HUES64 (cell line): ENCODE measurements around the gene UNK.

Experiments used
- H3K27ac ChIP-seq: 2 replicates; pipeline ENCODE4 v1.7.0; 2013; ENCODE audit warnings: low read depth, low read length, inconsistent platforms
- H3K27me3 ChIP-seq: 2 replicates; pipeline ENCODE4 v1.6.1; 2013; ENCODE audit warnings: mild to moderate bottlenecking, low read length; ENCODE audit not compliant: insufficient read depth
- H3K36me3 ChIP-seq: 2 replicates; pipeline ENCODE4 v1.6.1; 2013; ENCODE audit warnings: mild to moderate bottlenecking, low read length; ENCODE audit not compliant: insufficient read depth
- H3K4me1 ChIP-seq: 2 replicates; pipeline ENCODE4 v1.6.1; 2013; ENCODE audit warnings: mild to moderate bottlenecking, low read length, moderate library complexity; ENCODE audit not compliant: insufficient read depth
- H3K4me3 ChIP-seq: 2 replicates; pipeline ENCODE4 v1.5.1; 2013; ENCODE audit warnings: mild to moderate bottlenecking, low read length, moderate library complexity
- H3K9ac ChIP-seq: 2 replicates; pipeline ENCODE4 v1.6.1; 2013; ENCODE audit warnings: mild to moderate bottlenecking, low read depth, low read length
- H3K9me3 ChIP-seq: 2 replicates; pipeline ENCODE4 v1.6.1; 2013; ENCODE audit warnings: low read depth, low read length; ENCODE audit not compliant: insufficient read depth
- WGBS: fragments of 150-250, 120-280 bp; methylation state at CpG from one replicate; pipeline ENCODE4 v1.1.7; 2013; ENCODE audit warnings: missing lambda C conversion rate; 5-methylcytosine and 5-hydroxymethylcytosine counted together

The UNK gene

DNA sequence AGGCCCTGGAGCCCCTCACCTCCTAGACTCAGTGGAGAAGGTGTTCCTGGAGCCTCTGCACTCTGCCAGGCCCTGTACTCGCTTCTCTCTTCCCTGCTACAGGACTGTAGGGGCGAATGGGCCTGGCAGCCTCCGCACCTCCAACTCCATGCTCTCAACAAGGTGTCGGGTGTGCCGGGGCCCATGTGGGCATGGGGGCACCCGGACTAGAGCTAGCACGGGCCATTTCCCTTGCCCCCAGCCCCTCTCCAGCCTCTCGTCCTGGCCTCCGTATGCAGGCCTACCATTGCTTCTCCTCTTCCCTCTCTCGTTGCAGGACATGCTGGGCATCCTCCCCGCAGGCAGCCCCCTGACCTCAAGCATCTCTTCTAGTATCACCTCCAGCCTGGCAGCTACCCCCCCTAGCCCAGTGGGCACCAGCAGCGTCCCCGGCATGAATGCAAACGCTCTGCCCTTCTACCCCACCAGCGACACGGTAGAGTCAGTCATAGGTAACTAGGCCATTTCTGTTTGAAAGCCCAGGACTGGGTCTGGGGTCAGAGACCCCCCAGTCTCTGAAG lies 33.8 kb downstream of the UNK start:
- peaks cover 98% of the 10 kb centered on the region for H3K36me3 ChIP-seq
- no peak overlapping the region for H3K27ac ChIP-seq
- no peak overlapping the region for H3K9ac ChIP-seq

DNA sequence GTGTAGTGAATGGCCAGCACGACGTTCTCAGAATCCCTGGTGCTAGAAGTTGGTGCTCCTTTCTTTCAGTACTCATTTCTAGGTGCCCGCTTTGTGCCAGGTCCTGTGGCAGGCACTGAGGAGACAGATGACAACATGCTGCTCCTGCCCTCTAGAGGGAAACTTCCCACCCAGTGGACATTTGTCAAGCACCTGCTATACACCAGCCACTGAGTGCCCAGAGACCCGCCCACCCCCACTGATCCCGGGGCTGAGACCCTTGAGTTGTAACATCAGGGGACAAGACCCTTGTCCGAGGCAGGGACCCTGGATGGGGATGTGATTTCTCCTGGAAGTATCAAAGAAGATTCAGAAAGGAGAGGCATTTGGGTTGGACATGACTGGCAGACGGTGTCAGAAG lies 34.5 kb downstream of the UNK start:
- H3K4me3 ChIP-seq = no peak overlapping the region
- H3K27ac ChIP-seq = no peak overlapping the region
- WGBS = 97% methylated on average over 7 of the region's 7 CpGs
- no peaks in the 10 kb centered on the region for H3K27me3 ChIP-seq
- no peak overlapping the region for H3K9ac ChIP-seq
- H3K4me1 ChIP-seq = no peaks in the 10 kb centered on the region
- peaks cover 98% of the 10 kb centered on the region for H3K36me3 ChIP-seq
- H3K9me3 ChIP-seq = no peaks in the 10 kb centered on the region

More for the DNA sequence above, 33.8 kb downstream of the UNK start:
- H3K4me1 ChIP-seq = no peaks in the 10 kb centered on the region
- no peaks in the 10 kb centered on the region for H3K27me3 ChIP-seq
- 97% methylated on average over 16 of the region's 16 CpGs for WGBS
- no peak overlapping the region for H3K4me3 ChIP-seq
- no peaks in the 10 kb centered on the region for H3K9me3 ChIP-seq

DNA sequence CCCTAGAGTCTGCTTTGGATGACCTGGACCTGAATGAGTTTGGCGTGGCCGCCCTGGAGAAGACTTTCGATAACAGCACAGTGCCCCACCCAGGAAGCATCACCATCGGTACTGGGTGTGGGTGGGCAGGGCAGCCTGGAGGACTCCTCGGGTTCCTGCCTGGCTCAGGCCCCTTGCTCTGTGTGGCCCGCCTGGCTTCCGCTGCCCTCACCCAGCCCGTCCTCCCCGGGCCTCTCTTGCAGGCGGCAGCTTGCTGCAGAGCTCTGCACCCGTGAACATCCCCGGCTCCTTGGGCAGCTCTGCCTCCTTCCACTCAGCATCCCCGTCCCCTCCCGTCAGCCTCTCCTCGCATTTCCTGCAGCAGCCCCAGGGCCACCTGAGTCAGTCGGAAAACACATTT lies 35.1 kb downstream of the UNK start:
- H3K36me3 ChIP-seq = peaks cover 98% of the 10 kb centered on the region
- no peak overlapping the region for H3K4me3 ChIP-seq
- no peak overlapping the region for H3K27ac ChIP-seq
- no peaks in the 10 kb centered on the region for H3K27me3 ChIP-seq
- no peaks in the 10 kb centered on the region for H3K4me1 ChIP-seq
- H3K9me3 ChIP-seq = no peaks in the 10 kb centered on the region
- no peak overlapping the region for H3K9ac ChIP-seq
- 96% methylated on average over 16 of the region's 16 CpGs for WGBS

- Histone ChIP-seq H3K4me1 (no peaks in the 10 kb centered on the region), H3K27ac (no peak overlapping the region), H3K9me3 (no peaks in the 10 kb centered on the region), H3K9ac (no peak overlapping the region), H3K36me3 (peaks cover 94% of the 10 kb centered on the region), H3K27me3 (no peaks in the 10 kb centered on the region), H3K4me3 (no peak overlapping the region)
- 85% methylated on average over 21 of the region's 21 CpGs for WGBS
These were observed 35.8 kb downstream of the UNK start for GRCh38 chr17:75820094-75821080.

DNA sequence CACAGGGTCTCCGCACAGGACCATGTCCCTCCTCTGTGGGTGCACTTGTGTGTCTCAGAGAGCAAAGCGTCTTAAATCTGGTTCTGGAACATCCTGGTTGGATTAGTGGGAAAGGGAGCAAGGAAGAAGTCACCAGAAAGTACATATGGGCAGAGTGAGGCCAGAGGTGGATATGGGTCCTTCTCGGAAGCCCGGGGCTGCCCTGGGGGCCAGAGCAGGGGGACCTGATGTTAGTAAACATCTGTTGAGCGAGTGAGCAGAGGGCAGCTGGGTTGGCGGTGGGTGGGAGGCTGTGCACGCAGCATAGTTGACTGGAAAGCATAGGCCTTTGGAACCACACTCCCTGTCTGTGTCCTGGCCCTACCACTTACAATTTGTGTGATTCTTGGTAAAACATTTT lies 36.9 kb downstream of the UNK start:
- H3K36me3 ChIP-seq = peaks cover 86% of the 10 kb centered on the region

GRCh38 chr17:75822119-75822799 lies 37.7 kb downstream of the UNK start:
- Histone ChIP-seq H3K36me3 (peaks cover 79% of the 10 kb centered on the region), H3K27me3 (no peaks in the 10 kb centered on the region), H3K4me1 (peaks cover 3% of the 10 kb centered on the region), H3K9ac (no peak overlapping the region), H3K27ac (no peak overlapping the region), H3K4me3 (no peak overlapping the region), H3K9me3 (no peaks in the 10 kb centered on the region)
- WGBS = 94% methylated on average over 18 of the region's 18 CpGs

More for the DNA sequence above, 36.9 kb downstream of the UNK start:
- no peaks in the 10 kb centered on the region for H3K9me3 ChIP-seq
- H3K9ac ChIP-seq = no peak overlapping the region
- H3K27me3 ChIP-seq = no peaks in the 10 kb centered on the region
- 94% methylated on average over 7 of the region's 7 CpGs for WGBS
- H3K4me1 ChIP-seq = no peaks in the 10 kb centered on the region
- H3K27ac ChIP-seq = no peak overlapping the region
- no peak overlapping the region for H3K4me3 ChIP-seq

DNA sequence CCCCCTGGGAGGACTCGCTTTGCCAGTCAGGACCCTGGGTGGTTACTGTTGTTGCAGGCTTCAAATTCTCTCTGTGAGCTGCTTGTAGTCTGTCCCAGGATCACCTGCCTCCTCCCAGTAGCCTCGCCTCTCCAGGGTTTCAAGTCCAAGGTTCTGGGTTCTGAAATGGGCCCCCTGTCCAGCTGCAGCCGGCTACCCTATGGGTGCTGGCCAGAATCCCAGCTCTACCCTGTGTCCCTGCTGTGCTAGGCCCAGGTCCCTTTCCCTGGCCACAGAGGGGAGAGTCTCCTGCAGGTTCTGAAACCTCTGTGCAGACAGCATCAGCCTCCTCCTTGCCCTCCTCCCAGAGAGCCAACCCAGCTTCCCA lies 38.2 kb downstream of the UNK start:
- Histone ChIP-seq H3K36me3 (peaks cover 74% of the 10 kb centered on the region), H3K9me3 (no peaks in the 10 kb centered on the region), H3K27ac (no peak overlapping the region), H3K4me3 (no peak overlapping the region), H3K4me1 (peaks cover 5% of the 10 kb centered on the region), H3K9ac (no peak overlapping the region), H3K27me3 (no peaks in the 10 kb centered on the region)
- 96% methylated on average over 3 of the region's 3 CpGs for WGBS

DNA sequence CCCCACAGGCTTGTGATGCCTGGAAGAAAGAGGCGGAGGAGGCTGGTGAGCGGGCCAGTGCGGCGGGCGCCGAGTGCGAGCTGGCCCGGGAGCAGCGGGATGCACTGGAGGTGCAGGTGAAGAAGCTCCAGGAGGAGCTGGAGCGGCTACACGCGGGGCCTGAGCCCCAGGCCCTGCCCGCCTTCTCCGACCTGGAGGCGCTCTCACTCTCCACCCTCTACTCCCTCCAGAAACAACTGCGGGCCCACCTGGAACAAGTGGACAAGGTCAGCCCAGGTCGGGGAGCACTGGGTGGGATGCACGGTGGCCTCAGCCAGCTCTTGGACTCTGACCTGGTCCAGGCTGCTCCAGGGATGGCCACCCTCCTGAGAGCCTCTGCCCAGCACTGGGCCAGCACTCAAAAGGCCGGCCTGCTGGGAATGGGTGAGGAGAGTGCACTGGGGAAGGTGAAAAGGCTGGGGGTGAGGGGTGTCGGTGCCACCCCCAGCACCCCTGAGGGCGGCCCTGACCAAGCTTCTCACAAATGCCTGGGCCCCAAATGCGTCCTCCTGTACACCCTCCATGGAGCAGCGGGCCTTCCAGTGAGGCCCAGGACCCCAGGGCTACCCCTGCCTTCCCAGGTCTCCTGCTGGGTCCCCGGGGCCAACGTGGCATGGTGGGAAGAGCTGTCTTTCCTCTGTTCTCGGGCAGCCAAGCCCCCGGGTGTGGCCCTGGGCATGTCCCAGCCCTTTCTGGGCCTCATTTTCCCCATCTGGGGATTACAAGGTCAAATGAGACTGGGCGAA lies 38.8 kb downstream of the UNK start:
- WGBS = 95% methylated on average over 28 of the region's 28 CpGs
- Histone ChIP-seq H3K27me3 (no peaks in the 10 kb centered on the region), H3K4me3 (no peak overlapping the region), H3K9me3 (no peaks in the 10 kb centered on the region), H3K4me1 (peaks cover 5% of the 10 kb centered on the region), H3K36me3 (peaks cover 67% of the 10 kb centered on the region), H3K27ac (no peak overlapping the region), H3K9ac (no peak overlapping the region)

- peaks cover 61% of the 10 kb centered on the region for H3K36me3 ChIP-seq
- no peaks in the 10 kb centered on the region for H3K27me3 ChIP-seq
- no peak overlapping the region for H3K9ac ChIP-seq
- H3K4me3 ChIP-seq = no peak overlapping the region
- 94% methylated on average over 13 of the region's 13 CpGs for WGBS
- no peak overlapping the region for H3K27ac ChIP-seq
- no peaks in the 10 kb centered on the region for H3K9me3 ChIP-seq
- H3K4me1 ChIP-seq = peaks cover 5% of the 10 kb centered on the region
These were observed 39.5 kb downstream of the UNK start for GRCh38 chr17:75824050-75824552.

- H3K4me1 ChIP-seq = peaks cover 5% of the 10 kb centered on the region
- 79% methylated on average over 2 of the region's 2 CpGs for WGBS
- H3K27ac ChIP-seq = no peak overlapping the region
- H3K9me3 ChIP-seq = no peaks in the 10 kb centered on the region
- H3K9ac ChIP-seq = no peak overlapping the region
- H3K4me3 ChIP-seq = no peak overlapping the region
- no peaks in the 10 kb centered on the region for H3K27me3 ChIP-seq
- peaks cover 55% of the 10 kb centered on the region for H3K36me3 ChIP-seq
These were observed 40.1 kb downstream of the UNK start for GRCh38 chr17:75824666-75825065.
